ENCODE data around the gene USP40.

- TF ChIP-seq CTCF (IDR thresholded peaks at IDR 0.05), result no peak
- no peak for TF ChIP-seq EZH2 (IDR thresholded peaks at IDR 0.05; ENCODE audit: borderline replicate concordance, insufficient read depth, low read depth, low read length, poor library complexity, severe bottlenecking)
Measured at GRCh38 chr2:233584210-233584609, 17.6 kb upstream of the USP40 start.

Data from B cell (primary cell).